Caki2 (cell line): ENCODE results near the gene P2RY8. TPM values are rescaled to one million over a fixed set of nuclear protein-coding genes. Genes with fewer than 3 reads are reported as not detected.
"Not testable (repeated sequence)": the region's sequence is repeated elsewhere in the genome, so short reads cannot be mapped to it uniquely, and the experiment has no call there.

Experiments used
- DNase-seq: peaks from one replicate; pipeline ENCODE4 v3.0.0-alpha.2; 2015; ENCODE audit warnings: low read depth
- in situ Hi-C: cut with HindIII; loops from 2 replicates; pipeline ENCODE4 v1.10.0; 2016; ENCODE audit warnings: low sequenced_read_pairs, low pct_unique_long_range_greater_than_20kb, mixed read lengths
- total RNA-seq: library from RNA; depleted of rRNA; stranded (reverse); fragments of >200 nt; shearing (Covaris generic); gene quantifications from 2 replicates; pipeline ENCODE4 v1.2.3, GENCODE V29; 2014; ENCODE audit warnings: low replicate concordance

P2RY8 gene
- total RNA-seq, 1 experiment from 2014 or later: not detected

DNA sequence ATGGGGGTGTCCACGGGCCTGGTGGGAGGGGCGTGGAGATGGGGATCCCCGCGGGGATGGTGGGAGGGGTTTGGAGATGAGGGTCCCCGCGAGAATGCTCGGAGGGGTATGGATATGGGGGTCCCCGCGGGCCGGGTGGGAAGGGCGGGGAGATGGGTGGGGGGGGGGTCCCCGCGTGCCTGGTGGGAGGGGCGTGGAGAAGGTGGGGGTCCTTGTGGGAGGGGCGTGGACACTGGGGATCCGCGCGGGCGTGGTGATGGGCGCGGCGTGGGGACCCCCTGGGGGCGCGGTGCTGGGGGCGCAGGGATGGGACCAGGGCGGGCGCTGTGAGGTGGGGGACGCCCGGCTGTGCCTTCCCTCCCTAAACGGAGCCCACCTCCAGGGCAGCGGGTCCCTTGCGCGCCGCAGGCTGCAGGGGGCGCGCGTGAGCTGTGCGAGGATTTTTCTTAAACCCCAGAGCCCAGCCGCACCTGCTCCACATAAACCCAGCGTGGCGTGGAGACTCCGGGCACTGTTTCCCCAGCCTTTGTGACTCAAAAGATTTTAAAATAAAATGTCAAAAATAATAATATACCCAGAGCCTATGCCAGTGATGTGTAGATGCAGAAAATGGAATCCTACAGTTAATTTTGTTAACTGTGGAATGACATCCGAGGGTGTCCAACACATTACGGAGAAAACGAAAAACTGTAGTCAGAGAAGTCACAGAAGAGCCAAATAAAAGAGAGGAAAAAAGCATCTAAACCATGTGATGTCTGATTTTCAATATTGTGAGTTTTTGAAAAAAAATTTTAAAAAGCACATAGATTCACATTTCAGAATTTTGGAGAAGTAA is 82.8 kb downstream of the P2RY8 start:
- in situ Hi-C loops: no loop called here
- DNase-seq: peak; percentile 86

DNA sequence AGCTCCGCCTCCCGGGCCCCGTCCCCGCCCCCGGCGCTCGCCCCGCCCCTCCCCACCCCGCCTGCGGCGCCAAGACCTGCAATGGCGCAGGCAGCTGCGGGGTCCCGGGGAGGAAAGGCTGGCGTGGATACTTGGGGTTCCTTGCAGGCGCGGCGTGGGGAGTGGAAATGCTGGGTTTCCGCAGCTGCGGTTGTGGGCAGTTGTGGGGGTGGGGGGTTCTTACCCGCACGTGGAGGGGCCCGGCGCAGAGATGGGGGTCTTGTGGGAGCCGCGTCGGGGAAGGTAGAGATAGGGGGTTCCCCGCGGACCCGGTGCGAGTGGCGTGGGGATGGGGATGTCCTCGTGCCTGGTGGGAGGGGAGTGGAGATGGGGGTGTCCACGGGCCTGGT is 83.6 kb downstream of the P2RY8 start:
- no peak for DNase-seq
- in situ Hi-C loops: no loop called here

DNA sequence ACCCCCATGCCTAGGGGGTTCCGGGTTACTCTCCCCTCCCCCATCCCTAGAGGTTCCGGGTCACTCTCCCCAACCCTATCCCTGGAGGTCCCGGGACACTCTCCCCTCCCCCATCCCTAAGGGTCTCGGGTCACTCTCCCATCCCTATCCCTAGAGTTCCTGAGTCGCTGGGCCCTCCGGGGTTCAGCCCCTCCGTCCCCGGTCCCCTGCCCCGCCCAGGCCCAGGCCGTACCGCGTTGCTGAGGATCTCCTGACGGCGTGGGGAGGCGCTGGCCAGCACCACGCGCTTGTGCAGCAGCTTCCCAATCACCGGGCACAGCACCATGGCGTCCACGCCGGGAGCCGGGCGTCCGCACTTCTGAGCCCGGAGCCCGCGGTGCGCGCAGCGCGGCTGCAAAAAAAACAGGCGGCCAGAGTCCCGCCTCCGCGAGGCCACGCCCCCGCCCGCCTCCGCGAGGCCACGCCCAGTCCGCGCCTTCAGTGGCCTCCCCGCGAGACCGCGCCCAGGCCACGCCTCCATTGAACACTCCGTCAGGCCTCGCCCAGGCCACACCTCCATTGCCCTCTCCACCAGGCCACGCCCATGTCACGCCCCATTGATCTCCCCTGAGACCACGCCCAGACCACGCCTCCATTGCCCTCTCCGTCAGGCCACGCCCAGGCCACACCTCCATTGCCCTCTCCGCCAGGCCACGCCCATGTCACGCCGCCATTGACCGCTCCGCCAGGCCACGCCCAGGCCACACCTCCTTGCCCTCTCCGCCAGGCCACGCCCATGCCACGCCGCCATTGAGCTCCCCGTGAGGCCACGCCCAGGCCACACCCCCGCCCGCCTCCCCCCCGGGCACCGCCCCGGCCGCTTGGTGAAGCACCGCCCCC is 84.2 kb downstream of the P2RY8 start, which contains the start of gene ASMTL:
ASMTL (minus strand) TSS at position 394 of the 879 bp plus-strand sequence; CDS start at position 325, 69 bp downstream.
- DNase-seq: peak; percentile 99
- in situ Hi-C loops: no loop called here

DNA sequence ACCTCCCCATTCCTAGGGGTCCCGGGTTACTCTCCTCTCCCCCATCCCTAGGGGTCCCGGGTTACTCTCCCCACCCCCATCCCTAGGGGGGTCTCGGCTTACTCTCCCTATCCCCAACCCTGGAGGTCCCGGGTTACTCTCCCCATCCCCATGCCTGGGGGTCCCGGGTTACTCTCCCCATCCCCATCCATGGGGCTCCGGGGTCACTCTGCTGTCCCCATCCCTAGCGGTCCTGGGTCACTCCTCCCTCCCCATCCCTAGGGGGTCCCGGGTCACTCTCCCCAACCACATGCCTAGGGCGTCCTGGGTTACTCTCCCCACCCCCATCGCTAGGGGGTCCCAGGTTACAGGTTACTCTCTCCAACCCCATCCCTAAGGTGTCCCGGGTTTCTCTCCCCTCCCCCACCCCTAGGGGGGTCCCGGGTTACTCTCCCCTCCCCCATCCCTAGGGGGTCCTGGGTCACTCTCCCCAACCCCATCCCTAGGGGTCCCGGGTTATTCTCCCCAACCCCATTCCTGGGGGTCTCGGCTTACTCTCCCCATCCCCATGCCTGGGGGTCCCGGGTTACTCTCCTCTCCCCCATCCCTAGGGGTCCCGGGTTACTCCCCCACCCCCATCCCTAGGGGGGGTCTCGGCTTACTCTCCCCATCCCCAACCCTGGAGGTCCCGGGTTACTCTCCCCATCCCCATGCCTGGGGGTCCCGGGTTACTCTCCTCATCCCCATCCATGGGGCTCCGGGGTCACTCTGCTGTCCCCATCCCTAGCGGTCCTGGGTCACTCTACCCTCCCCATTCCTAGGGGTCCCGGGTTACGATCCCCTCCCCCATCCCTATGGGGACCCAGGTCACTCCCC is 85.1 kb downstream of the P2RY8 start:
- in situ Hi-C loops: no loop called here

DNA sequence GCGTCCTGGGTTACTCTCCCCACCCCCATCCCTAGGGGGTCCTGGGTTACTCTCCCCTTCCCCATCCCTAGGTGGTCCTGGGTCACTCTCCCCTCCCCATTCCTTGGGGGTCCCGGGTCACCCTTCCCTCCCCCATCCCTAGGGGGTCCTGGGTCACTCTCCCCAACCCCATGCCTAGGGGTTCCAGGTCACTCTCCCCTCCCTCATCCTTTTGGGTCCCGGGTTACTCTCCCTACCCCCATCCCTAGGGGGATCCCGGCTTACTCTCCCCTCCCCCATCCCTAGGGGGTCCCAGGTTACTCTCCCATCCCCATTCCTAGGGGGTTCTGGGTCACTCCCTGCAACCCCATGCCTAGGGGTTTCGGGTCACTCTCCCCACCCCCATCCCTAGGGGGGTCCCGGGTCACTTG is 85.7 kb downstream of the P2RY8 start:
- DNase-seq: no peak
- in situ Hi-C loops: no loop called here

More for the DNA sequence above, 85.1 kb downstream of the P2RY8 start:
- no peak for DNase-seq

DNA sequence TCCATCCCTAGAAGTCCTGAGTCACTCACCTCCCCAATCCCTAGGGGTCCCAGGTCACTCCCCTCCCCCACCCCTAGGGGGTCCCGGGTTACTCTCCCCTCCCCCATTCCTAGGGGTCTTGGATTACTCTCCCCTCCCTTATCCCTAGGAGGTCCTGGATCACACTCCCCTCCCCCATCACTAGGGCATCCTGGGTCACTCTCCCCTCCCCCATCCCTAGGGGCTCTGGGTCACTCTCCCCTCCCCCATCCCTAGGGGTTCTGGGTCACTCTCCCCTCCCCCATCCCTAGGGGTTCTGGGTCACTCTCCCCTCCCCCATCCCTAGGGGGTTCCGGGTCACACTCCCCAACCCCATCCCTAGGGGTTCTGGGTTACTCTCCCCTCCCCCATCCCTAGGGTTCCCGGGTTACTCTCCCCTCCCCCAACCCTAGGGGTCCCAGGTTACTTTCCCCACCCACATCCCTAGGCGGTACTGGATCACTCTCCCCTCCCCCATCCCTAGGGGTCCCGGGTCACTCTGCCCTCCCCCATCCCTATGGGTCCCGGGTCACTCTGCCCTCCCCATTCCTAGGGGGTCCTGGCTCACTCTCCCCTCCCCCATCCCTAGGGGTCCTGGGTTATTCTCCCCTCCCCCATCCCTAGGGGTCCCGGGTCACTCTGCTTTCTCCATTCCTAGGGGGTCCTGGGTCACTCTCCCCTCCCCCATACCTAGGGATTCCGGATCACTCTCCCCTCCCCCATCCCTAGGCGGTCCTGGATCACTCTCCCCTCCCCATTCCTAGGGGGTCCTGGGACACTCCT is 86.4 kb downstream of the P2RY8 start:
- no peak for DNase-seq
- in situ Hi-C loops: no loop called here

DNA sequence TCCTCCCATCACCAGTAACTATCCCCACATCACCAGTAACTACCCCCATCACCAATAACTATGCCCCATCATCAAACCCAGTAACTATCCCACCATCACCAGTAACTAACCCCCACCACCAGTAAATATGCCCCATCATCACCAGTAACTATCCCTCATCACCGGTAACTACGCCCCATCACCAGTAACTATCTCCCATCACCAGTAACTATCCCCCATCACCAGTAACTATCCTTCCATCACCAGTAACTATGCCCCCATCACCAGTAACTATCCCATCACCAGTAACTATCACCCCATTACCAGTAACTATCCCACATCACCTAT is 87.2 kb downstream of the P2RY8 start:
- no peak for DNase-seq
- in situ Hi-C loops: no loop called here

DNA sequence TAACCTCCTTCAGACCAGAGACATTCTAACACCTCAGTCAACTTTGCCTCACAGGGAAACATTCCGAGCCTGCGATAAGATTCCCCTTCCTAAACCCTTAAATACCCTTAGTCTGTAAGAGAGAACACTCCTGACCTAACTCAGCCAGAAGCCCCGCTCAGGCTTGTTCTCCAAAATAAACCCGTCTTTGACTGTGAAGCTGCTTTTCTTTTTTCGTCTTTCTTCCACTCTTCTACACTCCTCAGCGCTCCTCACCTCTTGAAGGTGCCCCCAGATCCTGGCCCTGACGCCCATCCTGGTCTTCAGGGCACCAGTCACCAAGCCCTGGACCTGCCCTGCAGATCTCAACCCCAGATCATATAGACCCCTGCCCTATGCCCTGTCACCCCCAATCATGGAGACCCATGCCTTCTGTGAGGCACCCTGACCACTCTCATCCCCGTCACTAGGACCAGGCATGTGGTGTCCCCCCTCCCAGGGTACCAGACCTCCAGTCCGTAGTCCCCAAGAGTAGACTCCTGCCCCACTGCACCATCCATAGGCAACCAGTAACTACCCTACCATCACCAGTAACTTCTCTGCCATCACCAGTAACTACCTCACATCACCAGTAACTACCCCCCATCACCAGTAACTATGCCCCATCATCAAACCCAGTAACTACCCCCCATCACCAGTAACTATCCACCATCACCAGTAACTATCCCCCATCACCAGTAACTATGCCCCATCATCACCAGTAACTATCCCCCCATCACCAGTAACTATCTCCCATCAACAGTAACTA is 87.8 kb downstream of the P2RY8 start:
- no peak for DNase-seq

DNA sequence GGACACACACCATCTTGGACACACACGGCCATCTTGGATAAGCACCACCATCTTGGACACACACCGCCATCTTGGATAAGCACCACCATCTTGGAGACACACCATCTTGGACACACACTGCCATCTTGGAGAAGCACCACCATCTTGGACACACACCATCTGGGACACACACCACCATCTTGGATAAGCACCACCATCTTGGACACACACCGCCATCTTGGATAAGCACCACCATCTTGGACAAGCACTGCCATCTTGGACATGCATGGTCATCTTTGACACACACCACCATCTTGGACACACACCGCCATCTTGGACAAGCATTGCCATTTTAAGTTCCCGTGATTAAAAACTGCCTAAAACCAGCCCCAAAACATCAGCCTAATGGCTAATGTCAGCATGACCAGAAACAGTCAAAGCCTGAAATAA is 88.4 kb downstream of the P2RY8 start:
- DNase-seq, in situ Hi-C loops: not testable (repeated sequence)

More for the DNA sequence above, 87.8 kb downstream of the P2RY8 start:
- in situ Hi-C loops: no loop called here

DNA sequence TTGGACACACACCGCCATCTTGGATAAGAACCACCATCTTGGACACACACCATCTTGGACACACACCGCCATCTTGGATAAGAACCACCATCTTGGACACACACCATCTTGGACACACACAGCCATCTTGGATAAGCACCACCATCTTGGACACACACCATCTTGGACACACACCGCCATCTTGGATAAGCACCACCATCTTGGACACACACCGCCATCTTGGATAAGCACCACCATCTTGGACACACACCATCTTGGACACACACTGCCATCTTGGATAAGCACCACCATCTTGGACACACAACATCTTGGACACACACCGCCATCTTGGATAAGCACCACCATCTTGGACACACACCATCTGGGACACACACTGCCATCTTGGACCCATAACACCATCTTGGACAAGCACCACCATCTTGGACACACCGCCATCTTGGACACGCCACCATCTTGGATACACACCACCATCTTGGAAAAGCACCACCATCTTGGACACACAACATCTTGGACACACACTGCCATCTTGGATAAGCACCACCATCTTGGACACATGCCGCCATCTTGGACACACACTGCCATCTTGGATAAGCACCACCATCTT is 88.9 kb downstream of the P2RY8 start:
- DNase-seq, in situ Hi-C loops: not testable (repeated sequence)

DNA sequence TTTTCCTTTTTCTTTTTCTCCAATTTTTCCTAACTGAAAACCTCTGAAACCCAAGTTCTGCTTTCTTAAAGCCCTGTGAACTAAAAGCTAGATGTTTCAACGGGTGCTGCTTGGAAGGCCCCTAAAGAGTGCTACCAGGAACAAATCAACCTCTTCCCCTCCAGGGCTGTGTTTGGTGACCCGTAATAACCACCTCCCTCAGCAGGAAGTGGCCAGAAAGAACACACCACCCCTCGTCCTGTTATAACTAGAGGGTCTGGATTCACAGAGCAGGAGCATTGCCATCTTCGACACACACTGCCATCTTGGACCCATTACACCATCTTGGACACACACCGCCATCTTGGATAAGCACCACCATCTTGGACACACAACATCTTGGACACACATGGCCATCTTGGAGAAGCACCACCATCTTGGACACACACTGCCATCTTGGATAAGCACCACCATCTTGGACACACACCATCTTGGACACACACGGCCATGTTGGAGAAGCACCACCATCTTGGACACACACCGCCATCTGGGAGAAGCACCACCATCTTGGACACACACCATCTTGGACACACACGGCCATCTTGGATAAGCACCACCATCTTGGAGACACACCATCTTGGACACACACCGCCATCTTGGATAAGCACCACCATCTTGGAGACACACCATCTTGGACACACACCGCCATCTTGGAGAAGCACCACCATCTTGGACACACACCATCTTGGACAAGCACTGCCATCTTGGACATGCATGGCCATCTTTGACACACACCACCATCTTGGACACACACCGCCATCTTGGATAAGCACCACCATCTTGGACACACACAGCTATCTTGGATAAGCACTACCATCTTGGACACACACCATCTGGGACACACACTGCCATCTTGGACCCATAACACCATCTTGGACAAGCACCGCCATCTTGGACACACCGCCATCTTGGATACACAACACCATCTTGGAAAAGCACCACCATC is 89.7 kb downstream of the P2RY8 start:
- in situ Hi-C loops, DNase-seq: not testable (repeated sequence)

DNA sequence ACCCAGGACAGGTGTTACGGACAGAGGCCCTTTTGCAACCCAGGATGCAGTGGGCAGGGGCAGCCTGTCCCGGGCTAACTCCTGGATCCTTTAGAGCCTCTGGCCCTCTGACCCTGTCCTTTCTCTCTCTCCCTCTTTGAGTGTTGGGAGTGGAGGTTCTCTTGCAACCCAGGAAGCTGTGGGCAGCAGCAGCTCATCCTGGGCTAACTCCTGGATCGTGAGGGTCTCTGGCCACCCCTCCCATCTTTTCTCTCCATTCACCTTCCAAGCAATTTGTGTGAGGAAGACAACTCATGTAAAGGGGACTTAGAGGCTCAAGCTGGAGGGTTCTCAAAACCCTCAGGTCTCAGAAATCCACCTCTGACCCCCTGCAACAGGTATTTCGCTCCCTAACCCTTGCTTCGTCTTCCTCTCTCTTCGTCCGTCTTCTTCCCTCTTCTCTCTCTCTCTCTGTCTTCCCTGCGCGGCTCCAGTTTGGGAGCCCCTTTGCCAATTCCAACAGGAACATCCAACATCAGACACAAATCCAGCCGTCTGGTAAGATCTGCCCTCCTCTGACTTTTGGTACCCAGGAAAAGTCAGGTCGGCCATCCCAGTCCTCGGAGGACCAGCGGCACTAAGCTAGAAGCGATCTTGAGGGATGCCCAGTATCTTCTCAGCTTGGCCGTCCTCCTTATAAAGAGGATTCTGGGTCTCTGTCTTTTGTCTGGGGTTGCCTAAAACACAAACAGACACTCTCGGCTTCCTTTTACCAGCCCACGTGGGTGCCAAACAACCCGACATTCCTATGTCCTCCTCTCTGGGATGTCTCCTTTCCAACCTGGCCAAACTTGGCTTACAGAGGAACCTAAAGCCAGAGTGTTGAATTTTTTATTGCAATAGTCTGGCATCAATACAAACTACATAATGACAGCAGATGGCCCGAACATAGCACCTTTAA is 92.2 kb downstream of the P2RY8 start:
- in situ Hi-C loops: no loop called here
- DNase-seq: no peak

DNA sequence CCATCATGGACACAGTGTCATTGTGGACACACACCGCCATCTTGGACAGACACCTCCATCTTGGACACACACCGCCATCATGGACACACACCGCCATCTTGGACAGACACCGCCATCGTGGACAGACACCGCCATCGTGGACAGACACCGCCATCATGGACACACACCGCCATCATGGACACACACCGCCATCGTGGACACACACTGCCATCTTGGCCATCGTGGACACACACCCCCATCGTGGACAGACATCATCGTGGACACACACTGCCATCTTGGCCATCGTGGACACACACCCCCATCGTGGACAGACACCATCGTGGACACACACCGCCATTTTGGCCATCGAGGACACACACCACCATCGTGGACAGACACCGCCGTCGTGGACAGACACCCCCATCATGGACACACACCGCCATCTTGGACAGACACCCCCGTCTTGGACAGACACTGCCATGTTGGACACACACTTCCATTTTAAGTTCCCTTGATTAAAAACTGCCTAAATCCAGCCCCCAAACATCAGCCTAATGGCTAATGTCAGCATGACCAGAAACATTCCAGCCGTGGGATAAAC is 93.4 kb downstream of the P2RY8 start:
- DNase-seq: no peak
- in situ Hi-C loops: no loop called here

DNA sequence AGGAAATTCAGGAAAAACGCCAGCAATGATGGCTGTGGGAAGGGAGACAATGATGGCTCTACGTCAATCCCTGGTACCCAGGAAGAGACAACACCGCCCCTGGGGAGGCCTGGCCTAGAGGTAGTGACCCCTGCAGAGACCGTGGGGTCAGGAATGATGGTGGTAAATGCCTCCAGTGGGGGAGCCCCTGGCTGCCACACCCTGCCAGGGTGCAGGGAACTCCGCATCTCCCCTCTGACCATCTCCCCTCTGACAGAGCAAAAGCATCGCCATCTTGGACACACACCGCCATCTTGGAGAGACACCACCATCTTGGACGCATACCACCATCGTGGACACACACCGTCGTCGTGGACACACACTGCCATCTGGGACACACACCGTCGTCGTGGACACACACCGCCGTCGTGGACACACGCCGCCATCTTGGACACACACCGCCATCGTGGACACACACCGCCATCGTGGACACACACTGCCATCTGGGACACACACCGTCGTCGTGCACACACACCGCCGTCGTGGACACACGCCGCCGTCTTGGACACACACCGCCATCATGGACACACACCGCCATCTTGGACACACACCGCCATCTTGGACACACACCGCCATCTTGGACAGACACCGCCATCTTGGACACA is 94.1 kb downstream of the P2RY8 start:
- in situ Hi-C loops: no loop called here
- DNase-seq: no peak
